IMR-90 (cell line): ENCODE measurements around the gene SMIM43. TPM values are rescaled to one million over a fixed set of nuclear protein-coding genes. Genes with fewer than 3 reads are reported as not detected.
A peak's percentile ranks its signal among the peaks of the same experiment; 100 is the strongest.

ENCODE experiments used
- ATAC-seq: fragments of 200-7000 bp; cut with Tn5 transposase; 2 replicates; pipeline ENCODE4 v1.9.1; 2020; ENCODE audit warnings: low read depth, mild to moderate bottlenecking, moderate library complexity
- BruUV-seq: library from RNA; stranded (reverse); fragments of 400-500 nt; replicated peaks from 2 replicates; lab custom pipeline; 2021; lab: Mats Ljungman, UMichigan
- CTCF ChIA-PET: fragments of 300-600 bp; formaldehyde crosslinking; extraction: SDS; loops from one replicate; lab custom pipeline; 2021; ENCODE audit warnings: antibody characterized with exemption; lab: Yijun Ruan, JAX
- POLR2A ChIA-PET: fragments of 300-600 bp; sonication (Branson Sonifier 250); formaldehyde crosslinking; loops from one replicate; lab custom pipeline; 2022; ENCODE audit warnings: antibody characterized with exemption; ENCODE audit not compliant: unreplicated experiment; lab: Charles Lee
- DNase-seq: peaks from one replicate; pipeline ENCODE4 v3.0.0; 2013
- H2AFZ ChIP-seq: replicated peaks from 2 replicates; pipeline ENCODE3; 2013; ENCODE audit warnings: low read length, mild to moderate bottlenecking; ENCODE audit not compliant: poor library complexity
- H2AK5ac ChIP-seq: 2 replicates; pipeline ENCODE4 v1.6.1; 2013; ENCODE audit warnings: low read depth, low read length, inconsistent platforms
- H2AK9ac ChIP-seq: replicated peaks from 2 replicates; pipeline ENCODE3; 2013; ENCODE audit warnings: mild to moderate bottlenecking, low read depth, low read length, moderate library complexity; ENCODE audit not compliant: poor library complexity
- H2BK120ac ChIP-seq: 2 replicates; pipeline ENCODE4 v1.6.1; 2013; ENCODE audit warnings: low read depth, low read length, inconsistent platforms
- H2BK15ac ChIP-seq: 3 replicates; pipeline ENCODE4 v1.6.1; 2013; ENCODE audit warnings: low read depth, low read length, inconsistent platforms
- H2BK20ac ChIP-seq: 2 replicates; pipeline ENCODE4 v1.6.1; 2013; ENCODE audit warnings: low read depth, mild to moderate bottlenecking, inconsistent platforms, low read length, moderate library complexity
- H2BK5ac ChIP-seq: 2 replicates; pipeline ENCODE4 v1.6.1; 2013; ENCODE audit warnings: mild to moderate bottlenecking, low read depth, low read length, inconsistent platforms; ENCODE audit not compliant: poor library complexity, severe bottlenecking
- H3K14ac ChIP-seq: replicated peaks from 2 replicates; pipeline ENCODE4 v1.6.1; 2013; ENCODE audit warnings: low read depth, low read length, inconsistent platforms
- H3K18ac ChIP-seq: 2 replicates; pipeline ENCODE4 v1.6.1; 2013; ENCODE audit warnings: low read depth, low read length, control low read depth
- H3K23ac ChIP-seq: 2 replicates; pipeline ENCODE4 v1.6.1; 2013; ENCODE audit warnings: low read depth, low read length, inconsistent platforms
- H3K27ac ChIP-seq: 2 replicates; pipeline ENCODE4 v1.5.1; 2013; ENCODE audit warnings: mild to moderate bottlenecking, control low read depth, low read length; ENCODE audit not compliant: insufficient read depth
- H3K27me3 ChIP-seq: 2 replicates; pipeline ENCODE4 v1.6.1; 2013; ENCODE audit warnings: low read length; ENCODE audit not compliant: control insufficient read depth, insufficient read depth
- H3K36me3 ChIP-seq: 2 replicates; pipeline ENCODE4 v1.6.1; 2013; ENCODE audit warnings: low read length, mixed read lengths; ENCODE audit not compliant: control insufficient read depth, insufficient read depth
- H3K4ac ChIP-seq: 2 replicates; pipeline ENCODE4 v1.6.1; 2013; ENCODE audit warnings: low read depth, low read length, inconsistent platforms
- H3K4me1 ChIP-seq: 2 replicates; pipeline ENCODE4 v1.6.1; 2013; ENCODE audit warnings: low read length, mixed read lengths; ENCODE audit not compliant: control insufficient read depth, insufficient read depth
- H3K4me2 ChIP-seq: 2 replicates; pipeline ENCODE4 v1.6.1; 2013; ENCODE audit warnings: low read depth, mild to moderate bottlenecking, control low read depth, low read length, moderate library complexity
- H3K4me3 ChIP-seq: 2 replicates; pipeline ENCODE4 v1.5.1; 2013; ENCODE audit warnings: low read depth, mild to moderate bottlenecking, control low read depth, low read length, moderate library complexity; ENCODE audit not compliant: insufficient read depth
- H3K56ac ChIP-seq: 2 replicates; pipeline ENCODE4 v1.6.1; 2013; ENCODE audit warnings: low read length, inconsistent platforms; ENCODE audit not compliant: insufficient read depth; ENCODE audit errors: extremely low read depth
- H3K79me1 ChIP-seq, 2 experiments: 2 replicates each; pipeline ENCODE4 v1.6.1; 2013; ENCODE audit warnings: low read length in 2 of 2, inconsistent platforms in 1 of 2, low read depth in 1 of 2
- H3K9ac ChIP-seq: 2 replicates; pipeline ENCODE4 v1.6.1; 2013; ENCODE audit warnings: low read depth, low read length, control low read depth
- H3K9me1 ChIP-seq: 2 replicates; pipeline ENCODE4 v1.6.1; 2013; ENCODE audit warnings: low read length, inconsistent platforms; ENCODE audit not compliant: insufficient read depth
- H3K9me3 ChIP-seq: 2 replicates; pipeline ENCODE4 v1.6.1; 2013; ENCODE audit warnings: low read length; ENCODE audit not compliant: control insufficient read depth, insufficient read depth
- H4K20me1 ChIP-seq: 2 replicates; pipeline ENCODE4 v1.6.1; 2013; ENCODE audit warnings: low read length, inconsistent platforms; ENCODE audit not compliant: insufficient read depth
- H4K5ac ChIP-seq: 2 replicates; pipeline ENCODE4 v1.6.1; 2013; ENCODE audit warnings: mild to moderate bottlenecking, low read depth, low read length, control low read depth
- H4K8ac ChIP-seq, 2 experiments: 2 replicates each; pipeline ENCODE4 v1.6.1; 2013; ENCODE audit warnings: low read depth in 2 of 2, low read length in 2 of 2, control low read depth in 1 of 2, inconsistent platforms in 1 of 2
- H4K91ac ChIP-seq: 2 replicates; pipeline ENCODE4 v1.6.1; 2013; ENCODE audit warnings: low read depth, low read length, inconsistent platforms; ENCODE audit not compliant: insufficient read depth
- BHLHE40 ChIP-seq: fragments of 150-350 bp; IDR thresholded peaks from 2 replicates; pipeline ENCODE4 v1.6.1; 2016; ENCODE audit warnings: mild to moderate bottlenecking, low read depth, low read length
- CEBPB ChIP-seq: IDR thresholded peaks from 2 replicates; pipeline ENCODE4 v1.6.1; 2012; ENCODE audit warnings: low read depth, low read length, improper control_type of control experiment
- CHD1 ChIP-seq: IDR thresholded peaks from 2 replicates; pipeline ENCODE4 v1.6.1; 2012; ENCODE audit warnings: low read depth, low read length, improper control_type of control experiment
- CTCF ChIP-seq: conservative IDR thresholded peaks from 2 replicates; pipeline ENCODE4 v1.5.1; 2012; ENCODE audit warnings: mild to moderate bottlenecking, low read depth, low read length, improper control_type of control experiment
- ELK1 ChIP-seq: fragments of 150-350 bp; IDR thresholded peaks from 2 replicates; pipeline ENCODE4 v1.6.1; 2016; ENCODE audit warnings: low read depth, mild to moderate bottlenecking, low read length, moderate library complexity, borderline replicate concordance
- FOS ChIP-seq: fragments of 150-350 bp; IDR thresholded peaks from 2 replicates; pipeline ENCODE4 v1.6.1; 2016; ENCODE audit warnings: low read depth, low read length
- MAFK ChIP-seq: IDR thresholded peaks from 2 replicates; pipeline ENCODE4 v1.6.1; 2012; ENCODE audit warnings: low read depth, low read length, improper control_type of control experiment
- MAZ ChIP-seq: IDR thresholded peaks from 2 replicates; pipeline ENCODE4 v1.6.1; 2012; ENCODE audit warnings: low read depth, mild to moderate bottlenecking, low read length, improper control_type of control experiment, moderate library complexity, borderline replicate concordance
- MXI1 ChIP-seq: IDR thresholded peaks from 2 replicates; pipeline ENCODE4 v1.6.1; 2012; ENCODE audit warnings: low read depth, mild to moderate bottlenecking, low read length, moderate library complexity, borderline replicate concordance
- NFE2L2 ChIP-seq: fragments of 150-350 bp; IDR thresholded peaks from 2 replicates; pipeline ENCODE4 v1.6.1; 2016; ENCODE audit warnings: low read depth, mild to moderate bottlenecking, low read length
- POLR2A ChIP-seq: IDR thresholded peaks from 2 replicates; pipeline ENCODE4 v1.6.1; 2012; ENCODE audit warnings: mild to moderate bottlenecking, low read depth, low read length
- RAD21 ChIP-seq: IDR thresholded peaks from 2 replicates; pipeline ENCODE4 v1.6.1; 2012; ENCODE audit warnings: low read length, improper control_type of control experiment
- RCOR1 ChIP-seq: IDR thresholded peaks from 2 replicates; pipeline ENCODE4 v1.6.1; 2012; ENCODE audit warnings: mild to moderate bottlenecking, low read length, improper control_type of control experiment; ENCODE audit not compliant: insufficient replicate concordance
- RFX5 ChIP-seq: IDR thresholded peaks from 2 replicates; pipeline ENCODE4 v1.8.0; 2012; ENCODE audit warnings: low read depth, mild to moderate bottlenecking, low read length, moderate library complexity
- SMC3 ChIP-seq: fragments of 150-350 bp; IDR thresholded peaks from 2 replicates; pipeline ENCODE4 v1.6.1; 2016; ENCODE audit warnings: low read depth, mild to moderate bottlenecking, antibody characterized with exemption, low read length, moderate library complexity
- WGBS, 2 experiments: methylation state at CpG; one replicate each; pipeline versions ENCODE4 v1.1.5 to v1.1.7; 2013; ENCODE audit warnings: missing lambda C conversion rate in 2 of 2; ENCODE audit not compliant: insufficient read length in 1 of 2; ENCODE audit errors: extremely low coverage in 2 of 2; 5-methylcytosine and 5-hydroxymethylcytosine counted together
- dilution Hi-C: fragments of 300-500 bp; cut with HindIII; formaldehyde crosslinking; loops from one replicate; pipeline ENCODE4 v1.14.3; 2018; ENCODE audit warnings: low sequenced_read_pairs; ENCODE audit not compliant: unreplicated experiment
- in situ Hi-C: fragments of 300-500 bp; cut with MboI; formaldehyde crosslinking; loops from 3 replicates; pipeline ENCODE4 v1.14.3; 2019; ENCODE audit warnings: low sequenced_read_pairs, inconsistent platforms, mixed read lengths
- intact Hi-C: fragments of 100-400 bp; cut with micrococcal nuclease; formaldehyde crosslinking; loops from 2 replicates; pipeline ENCODE4 v1.10.0; 2022
- polyA plus RNA-seq, 3 experiments: library from polyadenylated mRNA; depleted of rRNA; stranded (reverse); fragments of >200 nt; gene quantifications; 2 replicates each; pipeline ENCODE4 v1.2.3, GENCODE V29; 2012; ENCODE audit warnings: low replicate concordance in 1 of 3
- total RNA-seq: library from RNA; depleted of rRNA; stranded (reverse); fragments of >200 nt; gene quantifications from 2 replicates; pipeline ENCODE4 v1.2.3, GENCODE V29; 2012

SMIM43 gene
- total and polyA plus RNA-seq, 2 of the 4 experiments (the other 2 are of a cell fraction) = 1.4 to 2.8 TPM

GRCh38 chr4:121778991-121779628 is 14.1 kb upstream of the SMIM43 start:
- Histone ChIP-seq H2AFZ (no peak overlapping the region), H3K27ac (peak overlapping the region; percentile 56), H3K23ac (no peak overlapping the region; the same call in 1 of the 2 replicates), H4K5ac (peak overlapping the region; percentile 64; the same call in 1 of the 2 replicates), H3K4ac (peak overlapping the region; percentile 89; the same call in 1 of the 2 replicates), H3K79me1 (no peaks in the 10 kb centered on the region), H4K8ac (peak overlapping the region in 1 of 2 experiments; percentile 44; a peak in 3 of 4 replicates), H2AK5ac (no peak overlapping the region), H3K27me3 (no peaks in the 10 kb centered on the region), H3K9me3 (no peaks in the 10 kb centered on the region), H2BK5ac (peak overlapping the region; percentile 99), H2BK15ac (no peak overlapping the region; the same call in 2 of the 3 replicates), H3K18ac (peak overlapping the region; percentile 85; the same call in 1 of the 2 replicates), H3K56ac (peak overlapping the region; percentile 60), H3K4me2 (peak overlapping the region; percentile 15; the same call in 1 of the 2 replicates), H2BK120ac (peak overlapping the region; percentile 87), H3K4me1 (peaks cover 7% of the 10 kb centered on the region), H3K9me1 (peaks cover 3% of the 10 kb centered on the region), H2AK9ac (no peak overlapping the region), H4K20me1 (no peaks in the 10 kb centered on the region), H3K4me3 (no peak overlapping the region), H3K36me3 (no peaks in the 10 kb centered on the region), H3K14ac (no peak overlapping the region), H4K91ac (peak overlapping the region; percentile 83), H2BK20ac (peak overlapping the region; percentile 87), H3K9ac (no peak overlapping the region)
- no CpG with 5 or more reads among the region's 8 CpGs for WGBS, 2 experiments
- in situ Hi-C loops = no loop called here
- dilution Hi-C loops = no loop called here
- no TSS peak for BruUV-seq
- TF ChIP-seq RFX5 (no peak), CTCF (no peak), MAZ (no peak), NFE2L2 (no peak), SMC3 (no peak), CEBPB (no peak), POLR2A (no peak), RAD21 (no peak), CHD1 (no peak), FOS (no peak), ELK1 (no peak), RCOR1 (no peak), BHLHE40 (no peak), MAFK (no peak), MXI1 (no peak)
- ChIA-PET CTCF (interaction anchor here (0.6 to 1.1 kb wide), 2 partner anchors 20 to 519 kb away, joined by 3 read pairs; no protein-coding TSS in a partner anchor), POLR2A (no interaction called here)
- DNase-seq (peak; percentile 80), ATAC-seq (peak; percentile 62)
- intact Hi-C loops = no loop called here
